Osteocyte (in vitro differentiated cells): Measurements from ENCODE around the gene PCBP1. TPM values are rescaled to one million over a fixed set of nuclear protein-coding genes. Genes with fewer than 3 reads are reported as not detected.

Experiments
- DNase-seq: peaks from one replicate; pipeline ENCODE4 v3.0.0; 2021; ENCODE audit warnings: mixed read lengths; ENCODE audit not compliant: unreplicated experiment; ENCODE audit errors: extremely low spot score
- H3K27ac Mint-ChIP-seq: one replicate; pipeline ENCODE4 v1.8.0; 2021; ENCODE audit warnings: mild to moderate bottlenecking, mixed read lengths; ENCODE audit not compliant: unreplicated experiment
- H3K27me3 Mint-ChIP-seq: one replicate; pipeline ENCODE4 v1.8.0; 2021; ENCODE audit warnings: mixed read lengths; ENCODE audit not compliant: unreplicated experiment
- H3K36me3 Mint-ChIP-seq: one replicate; pipeline ENCODE4 v1.8.0; 2021; ENCODE audit warnings: mixed read lengths; ENCODE audit not compliant: unreplicated experiment
- H3K4me1 Mint-ChIP-seq: one replicate; pipeline ENCODE4 v1.8.0; 2021; ENCODE audit warnings: mixed read lengths; ENCODE audit not compliant: unreplicated experiment
- H3K4me3 Mint-ChIP-seq: one replicate; pipeline ENCODE4 v1.8.0; 2021; ENCODE audit warnings: mild to moderate bottlenecking, moderate library complexity, mixed read lengths; ENCODE audit not compliant: unreplicated experiment
- H3K9me3 Mint-ChIP-seq: one replicate; pipeline ENCODE4 v1.8.0; 2021; ENCODE audit warnings: mixed read lengths; ENCODE audit not compliant: unreplicated experiment
- CTCF ChIP-seq: fragments of 200-600 bp; sonication (generic); IDR thresholded peaks from 2 replicates; pipeline ENCODE4 v1.5.0; 2021; ENCODE audit warnings: antibody characterized with exemption, mild to moderate bottlenecking, moderate library complexity
- total RNA-seq: library from RNA; stranded (reverse); gene quantifications from 2 replicates; pipeline ENCODE4 v1.2.1, GENCODE V29; 2021

PCBP1 gene
- total RNA-seq, 1 donor from 2014 or later, result 261 TPM

DNA sequence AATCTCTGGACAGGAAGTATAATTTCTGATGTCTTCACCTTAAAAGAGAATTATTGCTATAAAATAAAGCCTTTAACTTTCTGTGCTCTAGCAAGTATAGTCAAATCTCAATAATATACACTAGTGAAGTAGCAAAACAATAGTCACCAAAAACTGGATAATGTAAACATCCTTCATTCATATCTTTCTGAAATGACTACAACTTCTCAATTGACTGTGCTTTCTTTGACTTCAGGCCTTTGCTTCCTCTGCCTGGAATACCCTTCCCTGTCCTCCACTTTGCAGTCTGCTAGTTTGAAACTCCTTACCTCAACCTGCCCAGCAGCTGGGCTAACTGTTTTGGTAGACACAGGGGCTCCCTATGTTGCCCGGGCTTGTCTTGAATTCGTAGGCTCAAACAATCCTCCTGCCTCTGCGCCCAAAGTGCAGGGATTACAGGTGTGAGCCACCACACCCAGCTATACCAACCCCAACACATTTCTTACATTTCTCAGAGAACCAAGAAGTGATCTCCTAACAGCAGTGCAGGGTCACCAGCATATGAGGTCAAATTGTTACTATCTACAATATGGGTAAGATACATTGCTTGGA lies 6.6 kb upstream of the PCBP1 start:
- H3K9me3 Mint-ChIP-seq, result no peaks in the 10 kb centered on the region
- H3K4me3 Mint-ChIP-seq, result no peak overlapping the region
- DNase-seq, result no peak
- peak overlapping the region; percentile 38 for H3K27ac Mint-ChIP-seq
- no peak for TF ChIP-seq CTCF
- no peaks in the 10 kb centered on the region for H3K27me3 Mint-ChIP-seq
- H3K36me3 Mint-ChIP-seq, result peaks cover 34% of the 10 kb centered on the region
- peaks cover 16% of the 10 kb centered on the region for H3K4me1 Mint-ChIP-seq

DNA sequence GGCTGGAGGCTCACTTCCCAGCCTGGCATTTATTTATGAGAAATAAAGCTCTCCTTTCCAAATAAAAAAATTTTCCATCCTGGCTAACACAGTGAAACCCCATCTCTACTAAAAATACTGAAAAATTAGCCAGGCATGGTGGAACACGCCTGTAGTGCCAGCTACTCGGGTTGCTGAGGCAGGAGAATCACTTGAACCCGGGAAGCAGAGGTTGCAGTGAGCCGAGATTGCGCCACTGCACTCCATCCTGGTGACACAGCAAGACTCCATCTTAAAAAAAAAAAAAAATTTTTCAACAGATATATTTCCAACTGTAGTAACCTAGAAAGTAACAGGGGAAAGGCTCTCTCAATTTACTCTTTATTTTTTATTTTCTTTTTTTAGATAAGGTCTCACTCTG lies 6.1 kb upstream of the PCBP1 start:
- H3K36me3 Mint-ChIP-seq, result peaks cover 32% of the 10 kb centered on the region
- no peaks in the 10 kb centered on the region for H3K27me3 Mint-ChIP-seq
- H3K9me3 Mint-ChIP-seq, result no peaks in the 10 kb centered on the region
- DNase-seq, result no peak
- peaks cover 21% of the 10 kb centered on the region for H3K4me1 Mint-ChIP-seq
- no peak overlapping the region for H3K27ac Mint-ChIP-seq
- no peak overlapping the region for H3K4me3 Mint-ChIP-seq
- TF ChIP-seq CTCF, result no peak

GRCh38 chr2:70083344-70084156 lies 3.7 kb upstream of the PCBP1 start:
- peaks cover 21% of the 10 kb centered on the region for H3K4me1 Mint-ChIP-seq
- no peak for TF ChIP-seq CTCF
- H3K9me3 Mint-ChIP-seq, result no peaks in the 10 kb centered on the region
- peaks cover 38% of the 10 kb centered on the region for H3K36me3 Mint-ChIP-seq
- DNase-seq, result no peak
- H3K27me3 Mint-ChIP-seq, result no peaks in the 10 kb centered on the region
- peak overlapping the region; percentile 64 for H3K27ac Mint-ChIP-seq
- no peak overlapping the region for H3K4me3 Mint-ChIP-seq

- H3K36me3 Mint-ChIP-seq, result peaks cover 34% of the 10 kb centered on the region
- TF ChIP-seq CTCF, result no peak
- no peaks in the 10 kb centered on the region for H3K9me3 Mint-ChIP-seq
- DNase-seq, result no peak
- H3K4me1 Mint-ChIP-seq, result peaks cover 31% of the 10 kb centered on the region
- H3K27me3 Mint-ChIP-seq, result no peaks in the 10 kb centered on the region
- peak overlapping the region; percentile 86 for H3K4me3 Mint-ChIP-seq
- H3K27ac Mint-ChIP-seq, result peak overlapping the region; percentile 100
Observed at GRCh38 chr2:70084973-70085710, 2.1 kb upstream of the PCBP1 start.
